ENCODE results near the gene C22orf42. TPM values are rescaled to one million over a fixed set of nuclear protein-coding genes. Genes with fewer than 3 reads are reported as not detected.
A peak's percentile ranks its signal among the peaks of the same experiment; 100 is the strongest.
"Not testable (repeated sequence)": the region's sequence is repeated elsewhere in the genome, so short reads cannot be mapped to it uniquely, and the experiment has no call there.

The C22orf42 gene
- total and polyA plus RNA-seq, 2 donors (not counting 1 experiment from before 2014, with no cell fraction given) = not detected

DNA sequence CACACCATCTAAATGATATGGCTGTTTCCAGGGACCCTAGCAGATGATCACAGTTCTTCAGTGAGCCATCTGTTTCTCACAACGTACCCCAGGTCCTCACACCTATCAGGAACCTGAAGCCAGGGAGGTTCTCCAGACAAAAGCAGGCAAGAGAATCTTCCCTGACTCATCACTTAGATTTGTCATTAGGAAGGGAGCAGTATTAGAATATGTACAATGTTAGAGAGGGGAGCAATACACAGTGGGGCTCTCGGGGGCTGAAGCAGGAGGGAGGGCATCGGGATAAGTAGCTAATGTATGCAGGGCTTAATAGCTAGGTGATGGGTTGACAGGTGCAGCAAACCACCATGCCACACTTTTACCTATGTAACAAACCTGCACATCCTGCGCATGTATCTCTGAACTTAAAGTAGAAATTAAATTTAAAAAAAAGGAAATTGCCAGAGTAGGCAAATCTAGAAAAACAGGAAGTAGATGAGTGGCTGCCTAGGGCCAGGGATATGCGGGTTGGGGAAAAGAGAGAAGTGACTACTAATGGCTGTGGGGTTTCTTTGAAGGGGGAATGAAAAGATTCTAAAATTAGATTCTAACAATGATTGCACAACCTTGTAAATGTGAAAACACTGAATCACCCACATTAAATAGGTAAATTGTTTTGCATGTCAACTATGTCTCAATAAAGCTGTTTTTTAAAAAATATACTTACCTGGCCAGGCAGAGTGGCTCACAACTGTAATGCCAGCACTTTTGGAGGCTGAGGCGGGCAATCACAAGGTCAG lies 14.4 kb downstream of the C22orf42 start:
- no peaks in the 10 kb centered on the region for H3K9me3 ChIP-seq (ENCODE audit: control insufficient read depth, insufficient read depth, low read depth, low read length)
- no peak overlapping the region for H3K4me2 ChIP-seq (ENCODE audit: extremely low read depth, insufficient read depth, low read length)

GRCh38 chr22:32142600-32142999 lies 16.5 kb downstream of the C22orf42 start:
- H3K79me2 ChIP-seq (ENCODE audit: control insufficient read depth, insufficient read depth, low read length) = no peaks in the 10 kb centered on the region
- H3K4me1 ChIP-seq (ENCODE audit: control insufficient read depth, extremely low read depth, insufficient read depth, low read length) = no peaks in the 10 kb centered on the region
- no peaks in the 10 kb centered on the region for H4K20me1 ChIP-seq (ENCODE audit: control insufficient read depth, extremely low read depth, insufficient read depth, low read length)
- H3K27ac ChIP-seq (ENCODE audit: insufficient read depth, low read length) = no peak overlapping the region
- TF ChIP-seq EZH2 (IDR thresholded peaks at IDR 0.05; ENCODE audit: low read length, missing control alignments) = no peak
- no peak for TF ChIP-seq CTCF (conservative IDR thresholded peaks at IDR 0.05 in 1 of 2, IDR thresholded peaks at IDR 0.05 in 1 of 2; ENCODE audit: low read depth in 1 of 2, low read length in 2 of 2)
- no peak overlapping the region for H2AFZ ChIP-seq (ENCODE audit: low read length)
- no peaks in the 10 kb centered on the region for H3K9me3 ChIP-seq (ENCODE audit: control insufficient read depth, insufficient read depth, low read depth, low read length)
- no peak for DNase-seq (ENCODE audit: low read depth in 2 of 2)
- H3K4me2 ChIP-seq (ENCODE audit: extremely low read depth, insufficient read depth, low read length) = no peak overlapping the region
- no peak overlapping the region for H3K4me3 ChIP-seq (replicated peaks in 1 of 4; ENCODE audit: control extremely low read depth in 1 of 4, insufficient read depth in 1 of 4, low read depth in 3 of 4, low read length in 4 of 4)
- H3K9ac ChIP-seq (ENCODE audit: insufficient read depth, low read length) = no peak overlapping the region
- no peaks in the 10 kb centered on the region for H3K36me3 ChIP-seq (ENCODE audit: control insufficient read depth, insufficient read depth, low read length)
- no peaks in the 10 kb centered on the region for H3K27me3 ChIP-seq (ENCODE audit: control insufficient read depth, insufficient read depth, low read length)

More for the DNA sequence above, 14.4 kb downstream of the C22orf42 start:
- H4K20me1 ChIP-seq (ENCODE audit: control insufficient read depth, extremely low read depth, insufficient read depth, low read length) = no peaks in the 10 kb centered on the region
- no peaks in the 10 kb centered on the region for H3K27me3 ChIP-seq (ENCODE audit: control insufficient read depth, insufficient read depth, low read length)
- TF ChIP-seq CTCF (conservative IDR thresholded peaks at IDR 0.05 in 1 of 2, IDR thresholded peaks at IDR 0.05 in 1 of 2; ENCODE audit: low read depth in 1 of 2, low read length in 2 of 2) = no peak
- no peak for TF ChIP-seq EZH2 (IDR thresholded peaks at IDR 0.05; ENCODE audit: low read length, missing control alignments)
- no peaks in the 10 kb centered on the region for H3K79me2 ChIP-seq (ENCODE audit: control insufficient read depth, insufficient read depth, low read length)
- no peaks in the 10 kb centered on the region for H3K36me3 ChIP-seq (ENCODE audit: control insufficient read depth, insufficient read depth, low read length)
- H3K27ac ChIP-seq (ENCODE audit: insufficient read depth, low read length) = no peak overlapping the region
- no peak for DNase-seq (ENCODE audit: low read depth in 2 of 2)
- H3K4me3 ChIP-seq (replicated peaks in 1 of 4; ENCODE audit: control extremely low read depth in 1 of 4, insufficient read depth in 1 of 4, low read depth in 3 of 4, low read length in 4 of 4) = no peak overlapping the region
- no peak overlapping the region for H3K9ac ChIP-seq (ENCODE audit: insufficient read depth, low read length)
- no peak overlapping the region for H2AFZ ChIP-seq (ENCODE audit: low read length)
- H3K4me1 ChIP-seq (ENCODE audit: control insufficient read depth, extremely low read depth, insufficient read depth, low read length) = no peaks in the 10 kb centered on the region

DNA sequence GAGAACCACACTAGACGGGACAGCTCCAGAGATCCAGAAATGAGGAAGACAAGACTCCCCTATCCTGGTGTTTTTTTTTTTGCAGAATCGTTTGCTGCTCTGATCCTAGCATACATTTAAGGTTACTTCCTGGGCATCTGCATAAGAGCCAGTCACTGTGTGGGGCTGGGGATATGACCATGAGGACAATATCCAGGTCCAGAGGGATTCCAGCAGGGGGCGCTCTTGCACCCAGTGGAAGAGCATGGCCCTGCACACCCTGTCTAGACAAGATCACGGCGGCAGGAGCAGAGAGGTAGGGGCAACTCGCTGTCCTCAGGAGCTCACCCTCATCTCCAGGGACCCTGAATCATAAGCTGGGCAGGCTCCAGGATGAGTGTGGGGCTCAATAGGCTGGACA lies 18.4 kb downstream of the C22orf42 start:
- not testable (repeated sequence) for H3K4me2 ChIP-seq (ENCODE audit: extremely low read depth, insufficient read depth, low read length); H3K4me1 ChIP-seq (ENCODE audit: control insufficient read depth, extremely low read depth, insufficient read depth, low read length); H3K36me3 ChIP-seq (ENCODE audit: control insufficient read depth, insufficient read depth, low read length); H2AFZ ChIP-seq (ENCODE audit: low read length); H3K9me3 ChIP-seq (ENCODE audit: control insufficient read depth, insufficient read depth, low read depth, low read length); H3K27me3 ChIP-seq (ENCODE audit: control insufficient read depth, insufficient read depth, low read length); H3K27ac ChIP-seq (ENCODE audit: insufficient read depth, low read length); H3K4me3 ChIP-seq (replicated peaks in 1 of 4; ENCODE audit: control extremely low read depth in 1 of 4, insufficient read depth in 1 of 4, low read depth in 3 of 4, low read length in 4 of 4); H3K9ac ChIP-seq (ENCODE audit: insufficient read depth, low read length); DNase-seq (ENCODE audit: low read depth in 2 of 2); H3K79me2 ChIP-seq (ENCODE audit: control insufficient read depth, insufficient read depth, low read length); H4K20me1 ChIP-seq (ENCODE audit: control insufficient read depth, extremely low read depth, insufficient read depth, low read length)
- peak in 1 of 2 donors; percentile 36 for TF ChIP-seq CTCF (conservative IDR thresholded peaks at IDR 0.05 in 1 of 2, IDR thresholded peaks at IDR 0.05 in 1 of 2; ENCODE audit: low read depth in 1 of 2, low read length in 2 of 2)

GRCh38 chr22:32138576-32138975 lies 20.5 kb downstream of the C22orf42 start:
- H3K9ac ChIP-seq (ENCODE audit: insufficient read depth, low read length); H3K4me2 ChIP-seq (ENCODE audit: extremely low read depth, insufficient read depth, low read length); DNase-seq (ENCODE audit: low read depth in 2 of 2); H3K4me1 ChIP-seq (ENCODE audit: control insufficient read depth, extremely low read depth, insufficient read depth, low read length); H2AFZ ChIP-seq (ENCODE audit: low read length); H3K27ac ChIP-seq (ENCODE audit: insufficient read depth, low read length); H3K36me3 ChIP-seq (ENCODE audit: control insufficient read depth, insufficient read depth, low read length); H3K79me2 ChIP-seq (ENCODE audit: control insufficient read depth, insufficient read depth, low read length); H3K9me3 ChIP-seq (ENCODE audit: control insufficient read depth, insufficient read depth, low read depth, low read length); H4K20me1 ChIP-seq (ENCODE audit: control insufficient read depth, extremely low read depth, insufficient read depth, low read length); H3K27me3 ChIP-seq (ENCODE audit: control insufficient read depth, insufficient read depth, low read length); H3K4me3 ChIP-seq (replicated peaks in 1 of 4; ENCODE audit: control extremely low read depth in 1 of 4, insufficient read depth in 1 of 4, low read depth in 3 of 4, low read length in 4 of 4): not testable (repeated sequence)

Measured in fibroblast of lung (primary cell).